ENCODE data around the gene OTX2.

OTX2 gene

GRCh38 chr14:56821805-56822610 is 11.7 kb upstream of the OTX2 start:
- Histone ChIP-seq H3K9ac (ENCODE audit: low read depth, low read length) (no peak overlapping the region), H3K9me3 (ENCODE audit: insufficient read depth, low read depth, low read length) (no peaks in the 10 kb centered on the region), H3K27ac (ENCODE audit: low read length) (no peak overlapping the region), H3K27me3 (ENCODE audit: insufficient read depth, low read length) (peaks cover 56% of the 10 kb centered on the region), H3K4me3 (ENCODE audit: low read length) (no peak overlapping the region), H3K36me3 (ENCODE audit: insufficient read depth, low read depth, low read length) (no peaks in the 10 kb centered on the region), H3K4me1 (ENCODE audit: insufficient read depth, low read length) (peaks cover 4% of the 10 kb centered on the region; the same call in 1 of the 2 replicates)

DNA sequence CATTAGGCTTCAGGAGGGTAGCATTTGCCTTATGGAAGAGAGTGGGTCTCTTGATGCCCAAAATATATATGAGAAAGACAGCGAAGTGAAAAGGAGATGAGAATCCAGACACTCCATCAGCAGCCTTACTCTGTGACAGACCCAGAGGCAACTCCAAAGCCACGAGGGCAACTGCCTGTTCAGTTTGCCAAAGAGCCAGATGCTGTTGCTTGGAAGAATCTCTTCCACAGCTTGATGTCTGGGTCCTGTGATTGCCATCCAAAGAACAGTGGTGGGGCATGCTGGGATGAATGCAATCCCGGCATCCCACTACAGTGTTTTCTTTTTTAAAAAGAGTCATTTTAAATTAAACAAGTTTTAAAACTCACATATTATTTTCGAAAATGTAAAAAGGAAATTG is 10.9 kb upstream of the OTX2 start:
- no peak overlapping the region for H3K4me3 ChIP-seq (ENCODE audit: low read length)
- H3K4me1 ChIP-seq (ENCODE audit: insufficient read depth, low read length) = peaks cover 7% of the 10 kb centered on the region; the same call in 1 of the 2 replicates
- H3K9ac ChIP-seq (ENCODE audit: low read depth, low read length) = no peak overlapping the region
- H3K9me3 ChIP-seq (ENCODE audit: insufficient read depth, low read depth, low read length) = no peaks in the 10 kb centered on the region
- no peaks in the 10 kb centered on the region for H3K36me3 ChIP-seq (ENCODE audit: insufficient read depth, low read depth, low read length)
- H3K27me3 ChIP-seq (ENCODE audit: insufficient read depth, low read length) = peaks cover 65% of the 10 kb centered on the region
- no peak overlapping the region for H3K27ac ChIP-seq (ENCODE audit: low read length)

- Histone ChIP-seq H3K4me1 (ENCODE audit: insufficient read depth, low read length) (peaks cover 36% of the 10 kb centered on the region; the same call in 1 of the 2 replicates), H3K27me3 (ENCODE audit: insufficient read depth, low read length) (peaks cover 92% of the 10 kb centered on the region), H3K36me3 (ENCODE audit: insufficient read depth, low read depth, low read length) (no peaks in the 10 kb centered on the region), H3K4me3 (ENCODE audit: low read length) (peak overlapping the region; percentile 59), H3K9me3 (ENCODE audit: insufficient read depth, low read depth, low read length) (no peaks in the 10 kb centered on the region), H3K27ac (ENCODE audit: low read length) (no peak overlapping the region), H3K9ac (ENCODE audit: low read depth, low read length) (no peak overlapping the region)
Measured at GRCh38 chr14:56817396-56817921, 7.2 kb upstream of the OTX2 start.

DNA sequence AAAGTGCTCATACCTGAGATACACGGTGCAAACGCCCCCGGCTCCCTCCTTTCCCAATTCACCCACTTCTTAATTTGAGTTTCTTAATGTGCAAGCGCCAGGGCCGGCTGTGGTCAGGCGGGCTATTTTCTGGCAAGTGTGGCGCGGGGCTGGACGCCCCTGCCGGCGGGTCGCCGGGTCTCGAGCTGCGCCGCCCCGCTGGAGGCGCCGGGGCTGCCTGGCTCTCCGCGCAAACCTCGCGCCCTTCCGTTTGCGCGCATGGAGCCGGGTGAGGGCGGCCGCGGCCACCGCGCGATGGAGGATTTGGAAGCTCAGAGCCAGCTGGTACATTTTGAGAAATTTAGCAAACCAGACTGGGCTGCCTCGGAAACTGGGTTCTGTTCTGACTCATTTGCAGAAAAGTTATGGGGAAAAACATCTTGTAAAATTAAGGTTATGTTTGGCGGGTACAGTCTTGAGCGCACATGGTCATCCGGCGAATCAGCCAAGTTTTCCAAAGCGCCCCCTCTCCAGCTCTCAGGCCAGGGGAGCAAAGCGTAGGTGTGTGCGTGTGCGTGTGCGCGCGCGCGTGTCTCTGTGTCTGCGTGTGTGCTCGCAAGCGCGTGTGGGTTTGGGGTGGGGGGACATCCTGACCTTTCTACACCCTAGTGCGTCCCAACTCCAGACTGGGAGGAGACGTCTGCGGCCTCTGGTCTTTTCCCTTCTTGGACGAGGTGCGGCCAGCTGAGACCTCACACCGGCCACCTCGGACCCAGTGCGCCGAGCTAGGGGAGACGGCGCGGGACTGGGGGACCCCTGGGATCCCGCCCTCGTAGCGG is 6.5 kb upstream of the OTX2 start:
- no peak overlapping the region for H3K9ac ChIP-seq (ENCODE audit: low read depth, low read length)
- peak overlapping the region; percentile 59 for H3K4me3 ChIP-seq (ENCODE audit: low read length)
- no peak overlapping the region for H3K27ac ChIP-seq (ENCODE audit: low read length)

DNA sequence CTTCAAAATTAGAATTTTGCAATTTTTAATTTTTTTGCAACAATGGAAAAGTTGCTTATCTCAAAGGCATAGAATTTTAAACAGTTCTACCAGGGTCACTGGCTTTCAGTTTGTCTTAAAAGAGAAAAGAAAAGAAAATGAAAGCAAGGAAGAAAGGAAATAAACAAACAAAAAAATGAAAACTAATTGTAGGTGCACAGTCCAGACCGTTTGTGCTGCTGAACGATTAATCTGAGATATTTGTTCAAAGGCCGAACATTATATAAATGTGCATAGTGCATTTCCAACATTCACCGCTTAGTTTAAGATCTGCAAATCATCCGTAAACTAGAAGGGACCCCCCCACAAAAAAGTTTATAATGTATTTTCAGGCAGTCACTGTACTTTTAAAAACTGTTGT is 5.5 kb upstream of the OTX2 start:
- H3K9me3 ChIP-seq (ENCODE audit: insufficient read depth, low read depth, low read length) = no peaks in the 10 kb centered on the region
- H3K36me3 ChIP-seq (ENCODE audit: insufficient read depth, low read depth, low read length) = no peaks in the 10 kb centered on the region
- peak overlapping the region; percentile 59; the same call in 1 of the 2 replicates for H3K4me3 ChIP-seq (ENCODE audit: low read length)
- H3K4me1 ChIP-seq (ENCODE audit: insufficient read depth, low read length) = peaks cover 35% of the 10 kb centered on the region; the same call in 1 of the 2 replicates
- H3K27ac ChIP-seq (ENCODE audit: low read length) = no peak overlapping the region
- H3K9ac ChIP-seq (ENCODE audit: low read depth, low read length) = no peak overlapping the region
- peaks cover 100% of the 10 kb centered on the region for H3K27me3 ChIP-seq (ENCODE audit: insufficient read depth, low read length)

More for the DNA sequence above, 6.5 kb upstream of the OTX2 start:
- Histone ChIP-seq H3K9me3 (ENCODE audit: insufficient read depth, low read depth, low read length) (no peaks in the 10 kb centered on the region), H3K27me3 (ENCODE audit: insufficient read depth, low read length) (peaks cover 97% of the 10 kb centered on the region), H3K4me1 (ENCODE audit: insufficient read depth, low read length) (peaks cover 37% of the 10 kb centered on the region; the same call in 1 of the 2 replicates), H3K36me3 (ENCODE audit: insufficient read depth, low read depth, low read length) (no peaks in the 10 kb centered on the region)

- Histone ChIP-seq H3K36me3 (ENCODE audit: insufficient read depth, low read depth, low read length) (no peaks in the 10 kb centered on the region), H3K27ac (ENCODE audit: low read length) (no peak overlapping the region), H3K4me3 (ENCODE audit: low read length) (peak overlapping the region; percentile 40; the same call in 1 of the 2 replicates), H3K9me3 (ENCODE audit: insufficient read depth, low read depth, low read length) (no peaks in the 10 kb centered on the region), H3K27me3 (ENCODE audit: insufficient read depth, low read length) (peaks cover 100% of the 10 kb centered on the region), H3K9ac (ENCODE audit: low read depth, low read length) (no peak overlapping the region), H3K4me1 (ENCODE audit: insufficient read depth, low read length) (peaks cover 38% of the 10 kb centered on the region; the same call in 1 of the 2 replicates)
Measured at GRCh38 chr14:56814969-56815700, 4.9 kb upstream of the OTX2 start.

GRCh38 chr14:56814519-56814959 is 4.3 kb upstream of the OTX2 start:
- Histone ChIP-seq H3K27me3 (ENCODE audit: insufficient read depth, low read length) (peaks cover 100% of the 10 kb centered on the region), H3K4me1 (ENCODE audit: insufficient read depth, low read length) (peaks cover 44% of the 10 kb centered on the region; the same call in 1 of the 2 replicates), H3K4me3 (ENCODE audit: low read length) (peak overlapping the region; percentile 40; the same call in 1 of the 2 replicates)

DNA sequence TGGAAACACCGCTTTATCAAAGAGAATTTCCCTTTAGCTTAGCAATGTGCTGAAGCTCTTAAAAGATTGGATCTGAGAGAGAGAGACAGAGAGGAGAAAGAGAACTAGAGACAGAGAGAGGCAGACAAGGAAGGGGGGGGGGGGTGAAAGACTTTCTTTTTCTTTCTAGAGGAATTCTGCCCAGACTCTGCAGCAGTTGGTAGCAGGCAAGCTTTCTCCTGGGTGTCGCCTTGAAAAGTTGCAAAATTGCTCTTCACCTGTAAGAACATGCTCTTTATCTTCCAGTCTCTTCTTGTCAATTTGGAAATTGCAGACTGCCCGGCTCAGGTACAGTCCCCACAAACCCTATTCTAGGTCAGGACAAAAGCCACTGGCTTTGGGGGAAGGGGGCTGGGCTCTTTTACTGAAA is 2.9 kb upstream of the OTX2 start:
- H3K27me3 ChIP-seq (ENCODE audit: insufficient read depth, low read length) = peaks cover 100% of the 10 kb centered on the region
- no peaks in the 10 kb centered on the region for H3K9me3 ChIP-seq (ENCODE audit: insufficient read depth, low read depth, low read length)
- no peak overlapping the region for H3K27ac ChIP-seq (ENCODE audit: low read length)
- peak overlapping the region; percentile 69; the same call in 1 of the 2 replicates for H3K4me3 ChIP-seq (ENCODE audit: low read length)
- no peaks in the 10 kb centered on the region for H3K36me3 ChIP-seq (ENCODE audit: insufficient read depth, low read depth, low read length)
- peaks cover 44% of the 10 kb centered on the region; the same call in 1 of the 2 replicates for H3K4me1 ChIP-seq (ENCODE audit: insufficient read depth, low read length)
- peak overlapping the region; percentile 46; the same call in 1 of the 2 replicates for H3K9ac ChIP-seq (ENCODE audit: low read depth, low read length)

More at GRCh38 chr14:56814519-56814959, 4.3 kb upstream of the OTX2 start:
- H3K9me3 ChIP-seq (ENCODE audit: insufficient read depth, low read depth, low read length) = no peaks in the 10 kb centered on the region
- H3K9ac ChIP-seq (ENCODE audit: low read depth, low read length) = no peak overlapping the region
- H3K36me3 ChIP-seq (ENCODE audit: insufficient read depth, low read depth, low read length) = no peaks in the 10 kb centered on the region
- H3K27ac ChIP-seq (ENCODE audit: low read length) = no peak overlapping the region

DNA sequence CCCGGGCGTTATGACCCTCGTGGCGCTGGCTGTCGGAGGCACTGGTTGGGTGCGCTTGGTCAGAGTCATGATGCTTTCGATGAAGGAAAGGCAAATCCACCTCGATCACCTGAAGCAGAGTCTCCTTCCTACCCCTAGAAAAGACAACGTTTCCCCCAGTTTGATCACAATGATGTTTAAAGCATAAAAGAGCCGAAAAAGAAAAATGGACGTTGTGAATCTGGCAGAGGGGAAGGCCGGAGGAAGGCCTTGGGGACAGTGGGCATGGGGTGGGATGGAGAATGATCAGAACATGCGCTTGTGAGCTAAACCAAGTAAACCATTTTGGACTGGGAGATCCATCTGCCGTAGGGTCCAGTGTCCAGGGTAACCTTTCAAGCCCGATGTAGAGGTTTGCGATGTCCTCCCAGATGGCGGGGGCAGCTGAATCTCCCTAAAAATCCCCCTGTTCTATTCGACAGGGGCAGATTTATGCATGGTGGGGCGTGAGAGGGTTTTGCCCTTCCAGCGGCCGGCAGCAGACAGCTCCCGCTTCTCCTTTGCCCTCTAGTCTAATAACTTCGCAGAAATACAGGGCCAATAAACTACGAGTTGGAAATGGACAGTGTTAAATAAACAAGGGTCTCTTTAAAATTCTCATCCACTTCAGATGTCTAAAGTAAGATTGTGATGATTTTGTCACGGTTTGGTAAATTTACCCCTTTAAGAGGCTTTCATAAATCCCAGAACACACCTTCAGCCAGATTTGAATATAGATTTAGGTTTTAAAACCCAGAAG is 2.3 kb upstream of the OTX2 start:
- Histone ChIP-seq H3K36me3 (ENCODE audit: insufficient read depth, low read depth, low read length) (no peaks in the 10 kb centered on the region), H3K9ac (ENCODE audit: low read depth, low read length) (peak overlapping the region; percentile 46; the same call in 1 of the 2 replicates), H3K27me3 (ENCODE audit: insufficient read depth, low read length) (peaks cover 100% of the 10 kb centered on the region), H3K4me3 (ENCODE audit: low read length) (peak overlapping the region; percentile 69), H3K9me3 (ENCODE audit: insufficient read depth, low read depth, low read length) (no peaks in the 10 kb centered on the region), H3K27ac (ENCODE audit: low read length) (no peak overlapping the region), H3K4me1 (ENCODE audit: insufficient read depth, low read length) (peaks cover 44% of the 10 kb centered on the region)

DNA sequence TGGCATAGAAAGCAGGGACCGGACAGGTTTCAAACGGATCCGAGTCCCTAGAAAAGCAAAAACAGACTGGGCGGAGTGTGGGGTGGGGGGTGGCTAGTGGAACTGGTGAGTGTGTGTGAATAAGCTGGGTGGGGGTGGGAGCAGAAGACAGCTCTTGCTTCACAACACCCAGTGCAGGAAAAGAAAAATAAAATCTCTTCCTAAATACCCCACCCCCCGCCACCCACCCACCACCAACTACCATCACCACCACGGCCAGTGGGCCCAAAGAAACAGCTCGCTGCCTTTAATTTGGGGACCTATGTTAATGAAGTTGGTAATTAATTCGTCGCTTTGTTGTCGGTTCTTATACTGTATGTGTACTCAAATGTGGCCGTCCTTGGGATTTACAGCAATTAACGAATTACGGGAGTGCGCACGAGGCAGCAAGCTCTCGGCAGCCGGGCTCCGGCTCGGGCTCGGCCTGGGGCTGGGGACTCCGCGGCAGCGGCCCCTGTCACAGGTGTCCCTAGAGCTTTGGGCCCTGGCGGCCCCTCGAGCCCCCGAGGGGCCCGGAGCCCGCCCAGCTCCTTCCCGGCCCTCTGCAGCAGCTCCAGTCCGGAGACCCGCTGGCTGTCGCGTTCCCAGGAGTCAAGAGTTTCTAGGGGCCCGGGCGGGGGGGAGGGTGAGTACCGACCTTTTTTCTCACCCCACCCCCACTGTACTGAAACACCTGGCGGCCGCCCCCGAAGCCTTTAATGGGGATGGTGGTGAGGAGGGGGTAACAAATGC is 1.5 kb upstream of the OTX2 start:
- peaks cover 50% of the 10 kb centered on the region for H3K4me1 ChIP-seq (ENCODE audit: insufficient read depth, low read length)
- H3K36me3 ChIP-seq (ENCODE audit: insufficient read depth, low read depth, low read length) = no peaks in the 10 kb centered on the region
- H3K4me3 ChIP-seq (ENCODE audit: low read length) = peak overlapping the region; percentile 69; the same call in 1 of the 2 replicates
- H3K9me3 ChIP-seq (ENCODE audit: insufficient read depth, low read depth, low read length) = no peaks in the 10 kb centered on the region
- peaks cover 100% of the 10 kb centered on the region for H3K27me3 ChIP-seq (ENCODE audit: insufficient read depth, low read length)
- H3K9ac ChIP-seq (ENCODE audit: low read depth, low read length) = peak overlapping the region; percentile 51; the same call in 1 of the 2 replicates
- H3K27ac ChIP-seq (ENCODE audit: low read length) = no peak overlapping the region
